Measurements from ENCODE around the gene CRTC3. TPM values are rescaled to one million over a fixed set of nuclear protein-coding genes. Genes with fewer than 3 reads are reported as not detected.

Gene CRTC3, protein sequence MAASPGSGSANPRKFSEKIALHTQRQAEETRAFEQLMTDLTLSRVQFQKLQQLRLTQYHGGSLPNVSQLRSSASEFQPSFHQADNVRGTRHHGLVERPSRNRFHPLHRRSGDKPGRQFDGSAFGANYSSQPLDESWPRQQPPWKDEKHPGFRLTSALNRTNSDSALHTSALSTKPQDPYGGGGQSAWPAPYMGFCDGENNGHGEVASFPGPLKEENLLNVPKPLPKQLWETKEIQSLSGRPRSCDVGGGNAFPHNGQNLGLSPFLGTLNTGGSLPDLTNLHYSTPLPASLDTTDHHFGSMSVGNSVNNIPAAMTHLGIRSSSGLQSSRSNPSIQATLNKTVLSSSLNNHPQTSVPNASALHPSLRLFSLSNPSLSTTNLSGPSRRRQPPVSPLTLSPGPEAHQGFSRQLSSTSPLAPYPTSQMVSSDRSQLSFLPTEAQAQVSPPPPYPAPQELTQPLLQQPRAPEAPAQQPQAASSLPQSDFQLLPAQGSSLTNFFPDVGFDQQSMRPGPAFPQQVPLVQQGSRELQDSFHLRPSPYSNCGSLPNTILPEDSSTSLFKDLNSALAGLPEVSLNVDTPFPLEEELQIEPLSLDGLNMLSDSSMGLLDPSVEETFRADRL
- 11.9 and 17.5 TPM in 2 replicates for total RNA-seq

GRCh38 chr15:90529371-90530249 lies at the start of gene CRTC3:
TSS of gene CRTC3 (plus strand) at chr15:90529923. CDS start at chr15:90530072, 149 bp downstream.

Other genes starting within 250 kb of the CRTC3 start
- 0.33 and 1.5 TPM in 2 replicates for gene ZNF774, start 177.6 kb upstream of the CRTC3 start, total RNA-seq
- gene IQGAP1, start 141.7 kb upstream of the CRTC3 start, total RNA-seq = 134 and 146 TPM in 2 replicates
- gene BLM, start 187.4 kb downstream of the CRTC3 start, total RNA-seq = 1.5 and 9.5 TPM in 2 replicates